NCI-H1694 (cell line): ENCODE data around the gene LRRC4C.

Experiments used
- DNase-seq: peaks from one replicate; lab custom pipeline; 2025; lab: John Stamatoyannopoulos, UW

The LRRC4C gene

DNA sequence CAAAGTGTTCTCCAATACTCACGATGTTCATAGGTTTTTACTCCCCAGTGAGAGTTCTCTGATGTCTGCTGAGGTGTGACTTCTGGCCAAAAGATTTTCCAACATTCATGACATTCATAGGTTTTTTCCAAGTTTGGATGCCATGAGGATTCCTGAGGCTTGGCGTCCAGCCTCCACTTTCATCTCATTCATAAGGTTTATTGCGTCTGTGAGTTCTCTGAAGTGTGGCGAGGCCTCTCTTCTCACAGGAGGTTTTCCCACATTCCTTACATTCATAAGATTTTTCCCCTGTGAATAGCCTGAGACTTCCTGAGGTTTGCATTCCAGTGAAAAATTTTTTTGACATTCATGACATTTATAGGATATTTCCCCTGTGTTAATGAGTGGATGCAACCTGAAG lies 1014.1 kb downstream of the LRRC4C start:
- no peak for DNase-seq

DNA sequence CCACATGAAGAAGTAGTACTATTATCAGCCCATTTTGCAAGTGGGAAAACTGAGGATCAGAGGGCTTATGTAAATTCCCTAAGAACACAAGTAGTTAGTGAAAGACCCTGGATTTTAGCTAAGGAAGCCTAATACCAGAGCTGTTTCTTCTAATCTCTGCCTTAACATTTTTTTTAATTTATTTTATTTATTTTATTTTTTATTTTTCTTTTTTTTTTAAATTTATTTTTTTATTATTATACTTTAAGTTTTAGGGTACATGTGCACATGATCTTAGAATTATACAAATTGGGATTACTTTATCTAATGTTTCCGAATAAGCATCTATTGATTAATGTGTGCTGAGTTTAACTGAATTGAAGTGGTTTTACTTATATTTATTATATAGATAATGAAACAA lies 1015.3 kb downstream of the LRRC4C start:
- DNase-seq: no peak

DNA sequence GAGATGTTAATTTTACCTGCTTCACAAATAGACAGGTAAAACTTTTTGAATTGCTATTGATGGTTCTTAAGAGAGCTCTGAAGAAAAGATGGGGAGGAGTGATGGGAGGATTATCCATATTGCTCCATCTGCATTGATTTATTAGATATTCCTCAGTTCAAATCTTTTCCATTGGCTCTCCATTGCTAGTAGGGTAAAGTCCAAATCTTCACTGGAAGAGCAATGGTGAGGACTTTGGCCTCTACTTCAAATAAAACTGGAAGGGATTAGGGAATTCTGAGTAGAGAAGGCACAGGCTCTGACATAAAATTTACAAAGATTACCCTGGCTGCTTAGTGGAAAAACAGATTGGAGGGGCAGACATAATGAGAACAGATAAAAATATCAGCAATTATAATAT lies 1024.1 kb downstream of the LRRC4C start:
- no peak for DNase-seq

DNA sequence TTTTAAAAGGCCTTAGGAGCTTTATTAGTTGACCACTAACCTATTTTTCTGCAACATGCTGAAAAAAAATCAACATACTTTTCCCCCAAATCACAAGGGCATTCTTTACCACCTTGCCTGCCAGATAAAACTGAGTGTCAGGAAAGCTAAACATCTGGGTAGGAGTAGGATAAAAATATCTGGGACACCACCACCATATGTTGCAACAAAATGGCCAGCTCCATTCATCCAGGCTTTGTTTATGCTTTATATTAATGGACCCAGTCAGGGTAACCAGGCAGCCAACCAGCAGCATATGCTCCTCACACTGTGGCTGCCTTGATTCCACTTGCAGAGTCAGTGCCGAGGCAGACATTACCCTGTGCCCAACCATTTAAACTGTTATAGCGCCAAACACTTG lies 1024.5 kb downstream of the LRRC4C start:
- no peak for DNase-seq

DNA sequence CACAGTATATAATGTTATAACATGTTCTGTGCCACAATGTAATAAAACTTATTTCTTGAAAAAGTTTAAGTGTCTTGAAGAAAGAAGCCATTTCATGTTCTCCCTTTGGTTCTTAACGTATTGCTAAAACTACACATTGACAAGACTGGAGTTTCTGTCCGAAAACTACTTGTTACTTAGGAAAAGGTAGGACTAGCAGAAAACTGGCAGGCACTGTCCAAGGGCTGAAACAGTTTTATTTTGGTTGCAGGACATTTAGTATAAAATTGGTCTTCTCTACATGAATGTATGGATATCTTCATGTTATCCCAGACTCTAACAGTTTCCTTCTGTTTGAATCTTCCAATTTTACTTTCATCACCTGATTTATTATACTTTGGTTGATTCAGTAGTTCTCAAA lies 1027.1 kb downstream of the LRRC4C start:
- DNase-seq: no peak

DNA sequence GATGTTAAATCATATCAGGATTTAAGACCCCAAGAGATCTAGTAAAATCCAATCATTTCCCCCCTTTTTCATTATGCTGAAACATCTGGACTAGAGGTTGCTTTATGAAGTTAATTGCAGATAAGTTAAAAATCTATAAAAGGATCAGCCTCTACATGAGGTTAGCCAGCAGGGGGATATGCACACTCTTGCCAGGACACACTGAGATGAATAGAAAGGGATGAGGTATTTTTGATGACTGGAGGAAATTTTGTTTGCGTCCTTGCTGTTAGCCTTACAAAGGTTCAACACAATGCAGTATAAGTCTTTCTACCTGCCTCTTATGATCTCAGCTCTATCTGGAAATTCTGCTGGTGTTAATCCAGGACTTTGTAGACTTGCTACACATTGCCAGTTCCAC lies 1034.3 kb downstream of the LRRC4C start:
- no peak for DNase-seq

DNA sequence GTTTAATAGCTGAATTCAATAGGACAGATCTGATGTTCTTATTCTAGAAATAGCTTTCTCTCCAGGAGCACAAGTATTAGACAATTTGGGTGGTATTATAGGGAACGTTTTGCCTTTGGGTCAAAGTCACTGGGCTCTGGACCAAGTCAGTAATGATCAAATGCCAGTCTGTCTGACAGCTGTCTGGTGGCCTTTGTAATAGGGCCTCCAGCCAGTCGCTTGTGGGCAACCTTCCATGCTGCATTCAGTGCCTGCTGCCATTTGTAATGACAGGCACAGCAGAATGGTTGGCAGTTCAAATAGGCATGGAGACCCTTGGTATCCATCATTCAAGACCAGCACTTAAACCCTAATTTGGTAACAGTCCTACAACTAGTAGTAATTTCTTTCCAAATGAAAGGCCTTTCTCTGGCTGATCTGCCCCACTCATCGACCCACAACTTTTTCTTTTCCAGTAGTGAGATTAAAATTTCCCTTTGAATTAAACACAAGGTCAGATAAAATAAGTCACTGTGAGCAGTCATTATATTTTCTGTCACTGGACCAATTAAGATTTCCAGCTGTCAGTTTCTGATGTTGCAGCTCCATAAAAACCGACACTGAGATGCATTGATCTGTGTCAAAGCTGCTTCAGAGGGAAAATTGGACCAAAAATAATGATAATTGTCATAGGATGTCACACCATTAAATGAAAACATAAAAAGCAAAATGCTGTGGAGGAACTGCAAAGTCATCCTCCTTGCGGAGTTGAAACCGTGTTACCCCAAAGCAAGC lies 1038.1 kb downstream of the LRRC4C start:
- DNase-seq: no peak

DNA sequence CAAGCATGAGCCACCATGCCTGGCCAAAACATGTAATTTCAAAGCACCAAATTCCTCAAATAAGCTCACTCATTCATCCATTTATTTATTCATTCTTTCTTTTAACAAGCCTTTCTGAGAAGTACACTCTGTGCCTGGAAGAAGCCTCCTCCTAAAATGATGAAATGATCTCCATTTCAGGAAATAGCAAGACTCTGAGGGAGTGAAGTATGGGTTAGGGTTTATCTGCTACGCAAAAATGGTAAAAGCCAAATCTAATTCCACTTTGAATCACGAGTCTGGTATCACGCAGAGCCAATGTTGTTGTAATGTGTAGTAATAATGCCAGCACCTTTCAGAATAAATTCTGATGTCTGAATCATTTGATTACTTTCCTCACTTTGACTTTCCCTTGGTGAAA lies 1041.8 kb downstream of the LRRC4C start:
- no peak for DNase-seq

DNA sequence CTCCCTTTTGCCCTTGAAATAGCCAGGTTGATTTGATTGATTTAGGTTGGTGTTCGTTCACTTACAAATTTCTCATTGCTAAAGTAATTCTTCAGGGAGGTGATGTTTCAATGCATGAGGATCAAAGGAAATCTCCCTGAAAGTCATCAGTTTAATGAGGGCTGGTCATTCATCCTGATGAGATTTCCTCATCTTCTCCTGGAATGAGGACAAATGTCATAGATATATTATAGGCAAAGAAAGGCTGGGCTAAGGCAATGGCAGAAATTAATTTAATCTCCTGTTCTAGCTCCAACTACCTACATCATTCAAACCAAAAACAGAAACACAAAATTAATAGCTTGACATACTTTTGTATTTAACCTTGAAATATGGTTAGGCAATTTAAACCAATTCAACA lies 1052.1 kb downstream of the LRRC4C start:
- no peak for DNase-seq

DNA sequence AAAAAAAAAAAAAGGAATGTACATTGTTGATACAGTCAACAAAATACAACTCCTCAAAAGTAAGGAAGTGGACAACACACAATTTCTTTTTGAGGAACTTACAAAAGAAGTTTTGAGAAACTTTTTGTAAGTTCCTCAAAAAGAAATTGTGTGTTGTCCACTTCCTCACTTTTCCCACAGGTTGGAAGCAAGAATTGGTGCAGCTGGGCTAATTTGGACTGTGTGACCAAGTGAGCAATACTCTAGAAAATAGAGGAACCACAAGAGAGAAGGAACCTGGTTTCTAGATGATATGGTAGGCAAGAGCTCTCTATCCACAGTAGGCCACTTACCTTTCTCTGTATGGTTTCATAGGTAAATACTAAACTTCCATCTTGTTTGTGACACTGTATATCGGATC lies 1053.8 kb downstream of the LRRC4C start:
- DNase-seq: no peak

DNA sequence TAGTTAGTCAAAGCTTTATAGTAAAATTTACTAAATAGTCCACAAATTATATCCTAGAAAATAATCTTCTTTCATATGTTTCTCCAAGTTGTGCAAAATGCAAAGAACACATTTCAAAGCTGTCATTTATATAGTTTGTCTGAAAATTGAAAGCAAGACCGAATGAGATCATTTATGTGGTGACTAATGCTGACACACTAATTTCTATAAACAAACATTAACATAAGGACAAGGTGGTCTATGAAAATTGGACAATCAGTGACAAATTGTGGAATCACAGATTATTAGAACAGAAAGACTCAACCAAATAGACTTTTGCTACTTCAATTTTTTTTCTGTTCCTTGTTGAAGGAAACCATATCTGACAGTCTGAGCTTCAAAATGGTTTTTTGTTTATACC lies 1056.1 kb downstream of the LRRC4C start:
- no peak for DNase-seq

DNA sequence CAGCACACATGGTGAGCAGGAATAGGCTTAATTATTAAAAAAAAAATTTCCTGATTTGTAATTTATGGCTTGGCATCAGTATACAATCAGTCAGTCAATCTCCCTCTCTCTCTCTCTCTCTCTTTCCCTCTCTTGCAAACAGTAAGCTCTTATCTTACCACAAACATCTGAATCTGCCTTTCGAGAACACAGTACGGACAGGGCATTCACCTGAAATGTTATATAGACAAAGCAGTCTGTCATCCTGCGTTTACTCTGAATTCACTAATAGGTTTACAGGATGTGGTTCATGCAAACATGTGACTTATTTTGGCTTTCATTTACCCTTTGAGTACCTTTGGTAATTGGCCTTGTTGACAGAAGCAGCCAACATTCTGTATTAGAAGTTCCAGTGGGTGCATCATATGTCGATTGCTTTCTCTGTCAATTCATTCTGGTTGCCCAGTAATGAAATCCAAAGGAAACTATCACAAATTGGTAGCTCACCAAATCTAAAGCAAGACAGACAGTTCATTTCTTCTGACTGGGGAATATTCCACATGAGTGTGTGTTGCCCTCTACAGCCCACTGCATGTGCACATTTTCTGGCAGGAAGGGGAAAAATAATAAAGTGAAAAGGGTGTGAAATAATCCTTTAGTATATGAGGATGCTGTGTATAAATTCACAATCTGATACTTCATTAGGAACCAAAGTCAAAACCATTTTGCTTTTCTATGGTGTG lies 1058.2 kb downstream of the LRRC4C start:
- DNase-seq: no peak

DNA sequence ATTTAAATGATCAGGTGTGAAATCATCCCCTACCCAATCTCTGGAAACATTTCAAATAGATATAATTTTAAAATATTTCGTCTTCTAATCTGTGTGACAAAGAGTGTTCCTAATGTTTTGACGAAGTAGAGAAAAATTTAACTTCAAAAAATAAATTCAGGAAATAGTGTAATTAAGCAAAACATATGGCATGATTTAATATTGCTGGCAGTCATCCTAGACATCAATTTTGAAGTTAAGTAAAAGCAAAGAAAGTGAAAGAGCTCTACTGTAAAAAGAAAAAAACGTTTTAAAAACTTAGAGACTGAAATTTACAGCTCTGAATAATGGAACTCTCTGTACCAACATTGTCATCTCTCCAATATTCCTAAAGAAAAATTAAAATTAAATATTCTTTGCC lies 1062.3 kb downstream of the LRRC4C start:
- DNase-seq: no peak

DNA sequence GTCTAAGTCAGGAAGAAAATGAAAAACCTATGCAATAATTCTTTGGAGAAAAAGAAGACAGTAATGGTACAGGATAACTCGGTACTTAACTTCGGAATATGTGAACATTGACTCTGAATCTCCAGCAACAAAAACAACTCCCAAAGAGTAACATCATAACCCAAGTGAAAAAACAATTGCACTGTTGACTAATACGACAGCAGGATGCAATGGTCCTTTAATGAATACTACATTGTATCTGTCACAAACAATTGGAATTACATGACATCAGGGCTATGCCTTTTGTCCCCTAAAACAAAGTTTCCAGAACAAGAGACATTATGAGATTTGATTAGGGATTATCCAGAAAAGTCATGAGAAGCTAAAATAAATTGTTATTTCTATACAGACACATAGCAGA lies 1065.9 kb downstream of the LRRC4C start:
- no peak for DNase-seq

DNA sequence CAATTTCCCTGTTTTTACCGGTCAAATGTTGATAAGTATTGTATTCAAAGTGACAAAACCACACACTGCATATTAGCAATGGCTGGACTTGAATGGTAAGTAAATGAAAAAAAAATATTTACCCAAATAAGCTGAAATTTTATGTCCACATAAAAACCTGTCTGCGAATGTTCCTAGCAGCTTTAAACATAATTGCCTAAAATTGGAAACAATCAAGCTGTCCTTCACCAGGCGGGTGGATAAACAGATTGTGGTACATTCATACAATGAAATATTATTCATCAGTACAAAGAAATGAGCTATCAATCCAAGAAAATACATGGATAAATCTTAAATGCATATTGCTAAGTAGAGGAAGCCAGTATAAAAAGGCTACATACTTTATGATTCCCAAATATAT lies 1067.8 kb downstream of the LRRC4C start:
- DNase-seq: no peak

DNA sequence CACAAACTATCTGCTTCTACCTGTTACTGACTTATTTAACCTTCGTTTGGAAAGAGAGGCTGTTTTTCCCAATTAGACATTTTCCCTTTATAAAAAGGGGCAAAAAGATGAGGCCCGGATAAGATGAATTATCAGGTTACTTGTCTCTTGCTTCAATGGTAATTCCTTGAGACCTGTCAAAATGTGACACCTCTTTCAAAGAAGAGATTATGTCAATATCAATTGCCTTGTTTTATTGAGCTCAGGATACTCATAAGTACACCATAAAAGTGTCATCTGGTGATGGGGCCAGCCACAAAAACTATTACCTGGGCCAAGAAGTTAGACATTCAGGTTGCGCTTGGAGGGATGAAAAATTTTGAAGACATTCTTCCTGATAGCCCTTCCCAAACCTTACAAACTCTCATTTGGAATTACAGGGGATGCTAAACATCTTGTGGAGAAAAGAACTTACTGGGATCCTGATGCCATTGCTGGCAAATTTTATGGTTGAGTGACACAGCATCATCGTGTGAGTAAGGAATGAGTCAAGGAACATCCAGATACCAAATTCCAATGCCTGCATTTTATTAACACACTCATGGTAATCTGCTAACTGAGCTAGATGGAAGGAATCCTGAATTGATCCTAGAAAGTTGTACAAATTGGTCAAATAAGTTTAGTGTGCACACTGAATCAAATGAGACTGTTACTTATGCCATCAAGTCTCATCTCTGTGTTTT lies 1071.2 kb downstream of the LRRC4C start:
- DNase-seq: no peak

DNA sequence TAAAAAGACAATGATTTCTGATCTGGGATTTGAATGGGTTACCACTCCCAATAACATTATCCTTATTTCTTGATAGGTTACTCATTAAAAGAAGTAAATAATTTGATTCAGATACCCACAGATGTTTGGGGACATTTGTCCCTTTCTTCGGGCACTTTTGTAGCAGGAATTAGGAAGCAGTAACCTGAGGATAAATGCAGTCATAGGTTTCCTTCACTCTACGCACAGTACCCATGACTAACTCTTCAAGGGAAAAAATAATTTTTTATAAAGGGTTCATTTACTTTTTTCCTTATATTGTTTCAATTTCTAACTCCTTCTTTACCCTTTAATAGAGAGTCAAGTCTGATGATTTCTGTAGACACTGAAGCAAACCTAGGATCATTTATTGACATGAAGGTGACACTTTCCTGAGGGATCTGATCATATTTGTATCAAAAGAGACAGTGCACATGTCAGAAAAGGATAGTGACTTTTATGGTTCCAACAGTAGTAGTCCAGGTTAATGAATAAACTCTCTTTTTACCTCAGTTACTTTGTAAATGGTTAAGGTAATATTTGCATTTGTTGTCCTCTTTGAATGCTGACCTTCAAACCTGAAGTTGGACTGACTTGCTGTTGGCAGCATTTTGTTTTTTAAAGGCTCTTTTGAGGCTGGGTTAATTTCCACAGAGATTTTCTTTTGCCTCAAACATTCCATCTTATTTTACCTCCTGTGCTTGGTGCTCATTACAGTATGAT lies 1072.0 kb downstream of the LRRC4C start:
- DNase-seq: no peak

DNA sequence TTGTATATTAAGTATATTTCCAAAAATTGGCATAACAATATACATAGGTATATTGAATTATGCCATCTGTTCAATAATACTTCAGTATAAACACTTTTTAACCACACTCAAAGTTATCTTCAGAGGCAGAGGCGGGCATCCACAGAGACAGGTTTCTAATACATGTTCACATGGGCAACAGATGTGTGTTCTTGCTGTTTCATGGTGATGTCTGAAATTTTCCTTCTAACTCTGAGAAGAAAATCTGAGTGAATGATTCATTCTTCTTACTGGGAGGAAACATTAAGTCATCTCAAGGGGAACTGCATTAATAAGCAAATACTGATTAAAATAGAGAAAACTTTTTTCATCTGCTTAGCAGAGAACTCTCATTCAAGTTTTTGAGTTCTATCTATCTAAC lies 1074.5 kb downstream of the LRRC4C start:
- no peak for DNase-seq

DNA sequence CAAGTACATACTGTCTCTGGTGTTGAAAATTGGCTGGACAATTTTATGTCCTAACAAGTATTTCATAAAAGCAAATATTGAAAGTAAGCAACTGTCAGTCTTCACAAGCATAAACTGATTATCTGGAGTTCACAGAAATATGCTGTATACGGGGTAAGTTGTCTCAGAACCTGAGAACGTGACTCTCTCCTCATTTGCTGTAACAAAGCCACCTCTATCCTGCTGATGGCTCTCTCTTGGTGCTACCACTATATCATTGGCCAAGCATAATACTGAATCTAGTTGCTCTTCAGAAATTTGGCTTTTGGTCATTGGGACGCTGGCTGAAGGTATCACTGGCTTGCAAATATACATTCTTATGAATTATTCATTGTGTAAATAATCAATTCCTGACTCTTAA lies 1078.0 kb downstream of the LRRC4C start:
- DNase-seq: no peak

DNA sequence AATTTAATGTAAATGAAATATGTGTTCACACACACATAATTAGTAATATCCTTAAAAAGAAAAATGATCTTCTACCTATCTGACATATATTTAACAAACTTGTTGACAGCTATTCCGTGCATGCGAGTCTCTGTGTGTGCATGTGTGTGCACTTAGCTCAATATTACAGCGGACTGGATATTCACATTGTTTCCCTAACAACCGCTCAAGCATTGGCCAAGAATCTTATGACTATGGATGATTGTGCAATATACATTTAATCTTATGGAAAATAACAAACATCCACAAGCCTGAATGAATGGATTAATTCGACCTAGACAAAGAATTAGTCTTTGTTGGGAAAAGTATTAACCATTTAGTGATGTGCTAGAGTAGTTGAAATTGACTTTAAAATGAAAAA lies 1078.6 kb downstream of the LRRC4C start:
- DNase-seq: no peak

DNA sequence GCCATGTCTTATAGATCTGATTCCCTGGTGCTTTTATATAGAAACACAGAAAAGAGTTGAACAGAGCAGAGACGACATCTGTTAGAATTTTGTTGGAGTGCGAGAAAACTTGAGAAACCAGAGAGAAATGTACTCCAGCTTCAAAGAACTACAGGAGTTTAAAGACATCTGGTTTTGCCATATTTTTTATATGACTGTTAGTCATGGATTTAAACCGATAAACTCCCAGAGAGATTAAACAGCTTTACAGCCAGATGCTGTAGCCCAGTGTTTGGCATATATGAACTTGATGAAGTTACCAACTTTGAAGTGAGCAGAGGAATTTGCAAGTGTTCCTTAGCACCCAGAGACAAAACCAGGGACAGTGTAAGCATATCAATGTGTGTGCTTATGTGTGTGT lies 1083.1 kb downstream of the LRRC4C start:
- no peak for DNase-seq

DNA sequence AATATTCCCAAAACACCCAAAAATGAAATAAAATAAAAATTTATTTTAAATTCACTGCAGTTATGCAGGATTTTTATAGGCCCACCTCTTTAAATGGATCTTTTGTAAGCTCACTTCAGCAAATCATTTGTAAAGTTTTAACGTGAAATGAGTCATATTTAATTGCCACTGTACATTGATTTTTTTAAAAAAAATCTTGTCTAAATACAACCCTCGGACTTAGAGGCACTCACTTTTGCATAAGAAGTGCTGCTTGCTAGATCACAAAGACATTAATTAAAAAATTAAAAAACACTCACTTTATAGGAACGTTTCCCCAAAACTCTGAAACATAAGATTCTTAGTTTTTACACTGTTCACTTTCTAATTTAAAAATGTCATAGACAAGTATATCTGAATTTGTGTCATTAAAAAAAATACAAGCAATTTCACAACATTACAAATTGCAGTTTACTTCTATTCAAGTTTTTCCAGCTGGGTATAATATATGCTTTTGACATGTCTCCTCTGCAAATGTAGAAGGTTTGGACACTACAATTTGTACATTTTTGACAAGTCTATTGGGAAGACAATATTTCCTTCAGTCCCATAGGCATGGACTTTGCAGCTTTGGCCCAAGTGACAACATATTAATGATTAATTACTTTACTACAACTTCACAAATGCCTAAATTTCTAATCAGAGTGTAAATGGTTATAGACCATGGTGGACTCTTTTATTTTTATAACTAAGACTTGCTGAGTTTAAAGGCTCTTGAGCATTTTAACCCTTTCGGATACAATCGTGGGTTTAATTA lies 1088.4 kb downstream of the LRRC4C start:
- no peak for DNase-seq
